OCI-LY1 (cell line): ENCODE measurements around the gene MYL10.
"Not testable (repeated sequence)": the region's sequence is repeated elsewhere in the genome, so short reads cannot be mapped to it uniquely, and the experiment has no call there.

Experiments
- H2AFZ ChIP-seq: fragments of 200-600 bp; sonication (generic), shearing (Covaris generic); 2 replicates; pipeline ENCODE4 v1.6.0; 2014; ENCODE audit warnings: antibody characterized with exemption, mild to moderate bottlenecking, low read length
- H3F3A ChIP-seq: fragments of 200-600 bp; sonication (generic), shearing (Covaris generic); 2 replicates; pipeline ENCODE4 v1.6.0; 2014; ENCODE audit warnings: mild to moderate bottlenecking, antibody characterized with exemption, low read length, moderate library complexity; ENCODE audit not compliant: insufficient read depth
- H3K27ac ChIP-seq: fragments of 200-600 bp; sonication (generic); 2 replicates; pipeline ENCODE4 v1.5.1; 2014; ENCODE audit warnings: low read length, mixed run types, mild to moderate bottlenecking, low read depth; ENCODE audit not compliant: poor library complexity, severe bottlenecking
- H3K27me3 ChIP-seq: fragments of 200-600 bp; sonication (generic); 2 replicates; pipeline ENCODE4 v1.6.0; 2014; ENCODE audit warnings: antibody characterized with exemption, mild to moderate bottlenecking, low read length, moderate library complexity; ENCODE audit not compliant: insufficient read depth
- H3K36me3 ChIP-seq: fragments of 200-600 bp; sonication (generic); 2 replicates; pipeline ENCODE4 v1.6.1; 2014; ENCODE audit warnings: mild to moderate bottlenecking, antibody characterized with exemption, low read length, moderate library complexity, mixed read lengths; ENCODE audit not compliant: insufficient read depth
- H3K4me1 ChIP-seq: fragments of 200-600 bp; sonication (generic); 2 replicates; pipeline ENCODE4 v1.5.1; 2014; ENCODE audit warnings: mild to moderate bottlenecking, low read length, moderate library complexity; ENCODE audit not compliant: insufficient read depth, severe bottlenecking
- H3K4me2 ChIP-seq: fragments of 200-600 bp; sonication (generic), shearing (Covaris generic); 2 replicates; pipeline ENCODE4 v1.6.1; 2014; ENCODE audit warnings: low read length
- H3K4me3 ChIP-seq: fragments of 200-600 bp; sonication (generic); 2 replicates; pipeline ENCODE4 v1.5.1; 2014; ENCODE audit warnings: low read length, low read depth, mild to moderate bottlenecking, mixed read lengths; ENCODE audit not compliant: poor library complexity, severe bottlenecking
- H3K79me2 ChIP-seq: fragments of 200-600 bp; shearing (Covaris generic); 2 replicates; pipeline ENCODE4 v1.6.1; 2016; ENCODE audit warnings: mixed run types, low read length, mixed read lengths; ENCODE audit not compliant: insufficient read depth
- H3K9ac ChIP-seq: fragments of 200-600 bp; sonication (generic), shearing (Covaris generic); 2 replicates; pipeline ENCODE4 v1.6.1; 2014; ENCODE audit warnings: mild to moderate bottlenecking, low read length, mixed read lengths
- H3K9me2 ChIP-seq: fragments of 200-600 bp; sonication (generic), shearing (Covaris generic); 2 replicates; pipeline ENCODE4 v1.6.1; 2014; ENCODE audit warnings: low read depth, mild to moderate bottlenecking, low read length, mixed read lengths
- H3K9me3 ChIP-seq: fragments of 200-600 bp; shearing (Covaris generic); 2 replicates; pipeline ENCODE4 v1.6.1; 2014; ENCODE audit warnings: low read length, mixed read lengths
- H4K20me1 ChIP-seq: fragments of 200-600 bp; sonication (generic), shearing (Covaris generic); 2 replicates; pipeline ENCODE4 v1.6.0; 2016; ENCODE audit warnings: mild to moderate bottlenecking, low read length; ENCODE audit not compliant: insufficient read depth
- EZH2 ChIP-seq: fragments of 200-600 bp; sonication (generic), shearing (Covaris generic); IDR thresholded peaks from 2 replicates; pipeline ENCODE4 v1.8.0; 2017; ENCODE audit warnings: borderline replicate concordance, mixed run types, mild to moderate bottlenecking, antibody characterized with exemption, low read length, moderate library complexity, mixed read lengths
- TF ChIP-seq, protein P1 (sequence below): fragments of 200-600 bp; sonication (generic), shearing (Covaris generic); IDR thresholded peaks from 2 replicates; pipeline ENCODE4 v1.5.1; 2017; ENCODE audit warnings: mild to moderate bottlenecking, antibody characterized with exemption, low read length, moderate library complexity, mixed read lengths

MYL10 gene

DNA sequence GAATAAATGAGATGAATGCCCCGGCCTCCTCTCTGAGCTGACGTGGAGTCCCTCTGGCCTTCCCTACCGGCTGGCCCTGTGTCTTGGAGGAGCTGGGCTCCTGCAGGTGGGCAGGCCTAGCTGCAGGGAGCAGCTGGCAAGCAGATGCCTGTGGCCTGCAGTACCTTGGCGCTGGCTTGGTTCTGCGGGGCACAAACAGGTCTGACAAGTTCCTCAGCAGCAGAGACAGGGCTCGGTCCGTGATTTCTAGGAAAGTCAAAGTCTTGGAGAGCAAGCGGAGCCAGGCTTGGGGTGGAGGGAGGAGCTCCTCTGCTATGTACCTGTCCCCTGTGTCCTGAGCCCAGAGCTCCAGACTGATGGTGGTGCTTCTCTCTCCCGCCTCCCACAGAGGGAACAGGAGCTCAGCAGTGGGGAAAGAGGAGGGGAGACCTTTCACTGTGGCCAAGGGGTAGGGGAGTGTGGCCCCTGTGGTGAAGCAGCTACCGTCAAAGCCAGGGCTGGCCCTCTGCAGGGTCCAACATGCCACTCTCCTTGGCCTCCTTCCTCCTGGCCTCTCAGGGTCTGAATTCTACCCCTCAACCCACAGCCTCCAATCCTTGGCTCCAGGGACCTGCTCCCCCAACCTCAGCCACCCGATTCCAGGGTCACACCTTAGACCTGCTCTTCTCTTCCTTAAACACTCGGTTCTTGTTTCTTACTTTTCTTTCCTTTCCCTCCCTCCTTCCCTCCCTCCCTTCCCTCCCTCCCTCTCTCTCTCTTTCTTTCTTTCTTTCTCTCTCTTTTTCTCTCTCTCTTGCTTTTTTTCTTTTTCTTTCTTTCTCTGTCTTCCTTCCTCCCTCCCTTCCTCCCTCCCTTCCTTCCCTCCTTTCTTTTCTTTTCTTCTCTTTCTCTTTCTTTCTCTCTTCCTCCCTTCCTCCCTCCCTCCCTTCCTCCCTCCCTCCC, 20.1 kb downstream of the MYL10 start:
- Histone ChIP-seq H2AFZ (no peak overlapping the region), H3K4me2 (no peak overlapping the region), H3K36me3 (no peaks in the 10 kb centered on the region), H3K4me3 (no peak overlapping the region), H3K79me2 (no peaks in the 10 kb centered on the region), H3K27me3 (peaks cover 11% of the 10 kb centered on the region), H3K4me1 (no peaks in the 10 kb centered on the region), H3K9ac (no peak overlapping the region), H3F3A (no peaks in the 10 kb centered on the region), H3K9me3 (no peaks in the 10 kb centered on the region), H3K27ac (no peak overlapping the region), H4K20me1 (no peaks in the 10 kb centered on the region), H3K9me2 (no peaks in the 10 kb centered on the region)
- TF ChIP-seq EZH2 = no peak

DNA sequence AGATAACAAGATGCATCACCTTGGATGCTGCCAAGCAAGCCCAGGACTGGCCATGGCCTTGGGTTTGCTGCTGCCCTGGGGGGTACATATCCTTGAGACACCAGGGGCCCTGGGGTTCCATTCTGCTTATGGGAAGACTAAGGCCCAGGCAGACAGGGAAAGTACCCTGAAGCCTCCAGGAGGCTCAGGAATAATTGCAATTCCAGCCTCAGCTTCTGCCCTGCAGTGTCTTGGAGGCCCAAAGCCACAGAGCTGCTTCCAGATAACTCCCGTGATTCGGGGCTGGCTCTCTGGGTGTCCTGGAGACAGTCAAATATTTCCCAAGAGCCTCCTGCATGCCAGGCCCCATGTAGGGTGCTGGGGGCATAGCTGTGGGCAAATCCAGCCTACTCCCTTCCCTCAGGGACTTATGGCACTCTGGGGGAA, 22.6 kb downstream of the MYL10 start:
- H3K27ac ChIP-seq = no peak overlapping the region
- H3F3A ChIP-seq = no peaks in the 10 kb centered on the region

DNA sequence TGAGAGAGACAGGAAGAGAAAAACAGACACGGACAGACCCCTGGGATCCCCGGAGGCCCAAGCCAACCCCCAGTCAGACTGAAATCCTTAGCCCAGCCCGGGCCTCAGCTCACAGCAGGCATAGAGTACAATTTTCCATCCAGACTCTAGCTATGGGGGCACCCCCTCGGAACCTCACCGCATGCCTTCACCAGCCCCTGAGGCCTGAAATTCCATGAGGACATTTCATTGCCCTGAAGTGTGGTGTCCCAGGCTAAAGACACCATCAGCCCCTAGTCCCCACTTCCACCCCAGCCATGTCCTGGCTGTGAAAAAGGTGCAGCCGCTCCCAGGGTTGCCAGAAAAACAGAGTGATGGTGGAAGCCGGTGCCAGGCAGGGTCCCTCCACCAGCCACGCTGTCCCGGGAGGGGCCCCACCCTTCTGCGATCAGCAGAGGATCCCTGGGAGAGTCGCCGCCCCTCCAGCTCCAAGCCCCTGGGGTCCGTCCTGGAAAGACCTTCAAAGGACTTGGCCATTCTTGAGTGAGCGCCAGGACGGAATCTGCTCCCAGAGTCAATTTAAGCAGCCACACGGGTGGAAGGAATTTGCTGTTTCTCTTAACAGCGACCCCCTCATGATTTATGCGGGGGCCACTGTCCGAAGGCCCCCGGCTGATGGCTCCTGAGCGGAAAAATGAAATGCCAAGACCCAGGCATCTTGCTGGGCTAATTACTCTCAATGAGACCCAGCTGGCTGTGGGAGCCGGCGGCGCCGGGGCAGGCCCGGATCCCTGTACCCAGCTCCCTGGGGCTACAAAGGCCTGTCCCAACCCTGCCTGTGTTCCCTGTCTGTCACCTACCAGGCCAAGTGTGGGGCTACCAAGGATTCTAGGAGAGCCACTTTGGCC, 23.2 kb downstream of the MYL10 start:
- H3K9me3 ChIP-seq = no peaks in the 10 kb centered on the region
- H4K20me1 ChIP-seq = no peaks in the 10 kb centered on the region
- H3K27ac ChIP-seq = no peak overlapping the region
- H3F3A ChIP-seq = no peaks in the 10 kb centered on the region
- no peaks in the 10 kb centered on the region for H3K9me2 ChIP-seq
- H3K4me3 ChIP-seq = no peak overlapping the region
- H3K4me1 ChIP-seq = no peaks in the 10 kb centered on the region
- no peaks in the 10 kb centered on the region for H3K79me2 ChIP-seq
- no peak overlapping the region for H3K9ac ChIP-seq
- H3K4me2 ChIP-seq = no peak overlapping the region
- TF ChIP-seq EZH2 = no peak
- TF ChIP-seq, protein P1, sequence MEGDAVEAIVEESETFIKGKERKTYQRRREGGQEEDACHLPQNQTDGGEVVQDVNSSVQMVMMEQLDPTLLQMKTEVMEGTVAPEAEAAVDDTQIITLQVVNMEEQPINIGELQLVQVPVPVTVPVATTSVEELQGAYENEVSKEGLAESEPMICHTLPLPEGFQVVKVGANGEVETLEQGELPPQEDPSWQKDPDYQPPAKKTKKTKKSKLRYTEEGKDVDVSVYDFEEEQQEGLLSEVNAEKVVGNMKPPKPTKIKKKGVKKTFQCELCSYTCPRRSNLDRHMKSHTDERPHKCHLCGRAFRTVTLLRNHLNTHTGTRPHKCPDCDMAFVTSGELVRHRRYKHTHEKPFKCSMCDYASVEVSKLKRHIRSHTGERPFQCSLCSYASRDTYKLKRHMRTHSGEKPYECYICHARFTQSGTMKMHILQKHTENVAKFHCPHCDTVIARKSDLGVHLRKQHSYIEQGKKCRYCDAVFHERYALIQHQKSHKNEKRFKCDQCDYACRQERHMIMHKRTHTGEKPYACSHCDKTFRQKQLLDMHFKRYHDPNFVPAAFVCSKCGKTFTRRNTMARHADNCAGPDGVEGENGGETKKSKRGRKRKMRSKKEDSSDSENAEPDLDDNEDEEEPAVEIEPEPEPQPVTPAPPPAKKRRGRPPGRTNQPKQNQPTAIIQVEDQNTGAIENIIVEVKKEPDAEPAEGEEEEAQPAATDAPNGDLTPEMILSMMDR = no peak
- peaks cover 8% of the 10 kb centered on the region for H3K27me3 ChIP-seq
- no peaks in the 10 kb centered on the region for H3K36me3 ChIP-seq
- H2AFZ ChIP-seq = no peak overlapping the region

More for the DNA sequence above, 22.6 kb downstream of the MYL10 start:
- Histone ChIP-seq H4K20me1 (no peaks in the 10 kb centered on the region), H2AFZ (no peak overlapping the region), H3K9ac (no peak overlapping the region), H3K36me3 (no peaks in the 10 kb centered on the region), H3K4me1 (no peaks in the 10 kb centered on the region), H3K9me2 (no peaks in the 10 kb centered on the region), H3K27me3 (peaks cover 5% of the 10 kb centered on the region), H3K79me2 (no peaks in the 10 kb centered on the region), H3K4me2 (no peak overlapping the region), H3K9me3 (no peaks in the 10 kb centered on the region), H3K4me3 (no peak overlapping the region)
- TF ChIP-seq, protein P1 = no peak
- TF ChIP-seq EZH2 = no peak

DNA sequence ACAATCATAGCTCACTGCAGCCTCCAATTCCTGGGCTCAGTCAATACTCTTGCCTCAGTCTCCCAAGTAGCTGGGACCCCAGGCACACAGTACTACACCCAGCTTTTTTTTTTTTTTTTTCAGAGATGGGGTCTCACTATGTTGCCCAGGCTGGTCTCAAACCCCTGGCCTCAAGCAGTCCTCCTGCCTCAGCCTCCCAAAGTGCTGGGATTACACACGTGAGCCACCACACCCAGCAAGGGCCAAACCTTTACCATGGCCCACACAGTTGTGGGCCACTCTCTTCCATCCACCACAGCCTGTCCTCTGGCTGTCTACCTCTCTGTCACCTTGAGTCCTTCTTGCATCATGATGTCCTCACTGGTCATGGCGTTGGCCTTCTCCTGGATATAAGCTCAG, 24.2 kb downstream of the MYL10 start:
- H3K4me3 ChIP-seq, H3K79me2 ChIP-seq, H3F3A ChIP-seq, H3K4me2 ChIP-seq, H3K27me3 ChIP-seq, H3K9me2 ChIP-seq, H3K4me1 ChIP-seq, H4K20me1 ChIP-seq, H3K9me3 ChIP-seq, H3K36me3 ChIP-seq, H3K9ac ChIP-seq, H3K27ac ChIP-seq, H2AFZ ChIP-seq: not testable (repeated sequence)
